H9 (cell line): ENCODE measurements around the gene YDJC. TPM values are rescaled to one million over a fixed set of nuclear protein-coding genes. Genes with fewer than 3 reads are reported as not detected.

Source experiments
- DNase-seq: peaks from one replicate; pipeline ENCODE4 v3.0.0-alpha.2; 2017
- H2AFZ ChIP-seq: one replicate; pipeline ENCODE4 v1.6.1; 2013; ENCODE audit warnings: mild to moderate bottlenecking, low read length, control low read depth, moderate library complexity
- H2AK5ac ChIP-seq: 2 replicates; pipeline ENCODE4 v1.6.1; 2013; ENCODE audit warnings: low read length, control low read depth, mixed read lengths; ENCODE audit not compliant: insufficient read length
- H2BK120ac ChIP-seq: one replicate; pipeline ENCODE4 v1.6.1; 2013; ENCODE audit warnings: low read depth, mild to moderate bottlenecking, low read length, control low read depth, inconsistent platforms; ENCODE audit not compliant: poor library complexity, severe bottlenecking
- H2BK12ac ChIP-seq: 2 replicates; pipeline ENCODE4 v1.6.1; 2013; ENCODE audit warnings: low read length, control low read depth, mixed read lengths, low read depth; ENCODE audit not compliant: insufficient read length
- H2BK15ac ChIP-seq: 2 replicates; pipeline ENCODE4 v1.6.1; 2013; ENCODE audit warnings: low read depth, low read length, control low read depth
- H2BK20ac ChIP-seq: one replicate; pipeline ENCODE4 v1.6.1; 2013; ENCODE audit warnings: low read depth, mild to moderate bottlenecking, low read length, control low read depth, inconsistent platforms; ENCODE audit not compliant: poor library complexity, severe bottlenecking
- H2BK5ac ChIP-seq: 2 replicates; pipeline ENCODE4 v1.6.1; 2013; ENCODE audit warnings: low read length, control low read depth, mixed read lengths; ENCODE audit not compliant: insufficient read length
- H3K14ac ChIP-seq: 2 replicates; pipeline ENCODE4 v1.6.1; 2013; ENCODE audit warnings: low read length, control low read depth; ENCODE audit not compliant: insufficient read depth
- H3K18ac ChIP-seq: 2 replicates; pipeline ENCODE4 v1.6.1; 2013; ENCODE audit warnings: low read depth, mild to moderate bottlenecking, mixed read lengths, low read length, control low read depth; ENCODE audit not compliant: insufficient read length
- H3K23ac ChIP-seq: 2 replicates; pipeline ENCODE4 v1.6.1; 2013; ENCODE audit warnings: low read length, control low read depth, mixed read lengths, low read depth; ENCODE audit not compliant: insufficient read length
- H3K23me2 ChIP-seq: 2 replicates; pipeline ENCODE4 v1.6.1; 2013; ENCODE audit warnings: low read depth, mild to moderate bottlenecking, mixed read lengths, low read length, control low read depth; ENCODE audit not compliant: insufficient read length, poor library complexity, severe bottlenecking
- H3K27ac ChIP-seq: 2 replicates; pipeline ENCODE4 v1.5.1; 2013; ENCODE audit warnings: low read length, control low read depth, mixed read lengths, low read depth; ENCODE audit not compliant: insufficient read length
- H3K27me3 ChIP-seq: 2 replicates; pipeline ENCODE4 v1.6.1; 2013; ENCODE audit warnings: low read length, control low read depth, inconsistent platforms; ENCODE audit not compliant: insufficient read depth
- H3K4ac ChIP-seq: 2 replicates; pipeline ENCODE4 v1.6.1; 2013; ENCODE audit warnings: low read depth, mild to moderate bottlenecking, control low read depth, inconsistent platforms, low read length, moderate library complexity
- H3K4me1 ChIP-seq: 2 replicates; pipeline ENCODE4 v1.6.1; 2013; ENCODE audit warnings: low read length, control low read depth, inconsistent platforms; ENCODE audit not compliant: insufficient read depth
- H3K4me2 ChIP-seq: 2 replicates; pipeline ENCODE4 v1.6.1; 2013; ENCODE audit warnings: low read length, control low read depth, mixed read lengths; ENCODE audit not compliant: insufficient read length, insufficient read depth
- H3K56ac ChIP-seq: 2 replicates; pipeline ENCODE4 v1.6.1; 2013; ENCODE audit warnings: low read depth, mild to moderate bottlenecking, mixed read lengths, low read length, control low read depth; ENCODE audit not compliant: insufficient read length
- H3K79me1 ChIP-seq: 2 replicates; pipeline ENCODE4 v1.6.1; 2013; ENCODE audit warnings: low read depth, mild to moderate bottlenecking, moderate library complexity, low read length, control low read depth, inconsistent platforms; ENCODE audit not compliant: insufficient read depth, poor library complexity, severe bottlenecking
- H3K79me2 ChIP-seq: 2 replicates; pipeline ENCODE4 v1.6.1; 2013; ENCODE audit warnings: low read length, control low read depth, inconsistent platforms; ENCODE audit not compliant: insufficient read depth
- H3K9ac ChIP-seq: 2 replicates; pipeline ENCODE4 v1.6.1; 2013; ENCODE audit warnings: low read length, control low read depth, mixed read lengths; ENCODE audit not compliant: insufficient read length; ENCODE audit errors: extremely low read depth
- H3K9me3 ChIP-seq: one replicate; pipeline ENCODE4 v1.6.1; 2013; ENCODE audit warnings: low read depth, low read length, inconsistent platforms; ENCODE audit not compliant: control insufficient read depth
- H3T11ph ChIP-seq: one replicate; pipeline ENCODE4 v1.6.1; 2013; ENCODE audit warnings: mild to moderate bottlenecking, low read length, control low read depth, inconsistent platforms
- H4K20me1 ChIP-seq: one replicate; pipeline ENCODE4 v1.6.1; 2013; ENCODE audit not compliant: control insufficient read depth, insufficient read length, insufficient read depth
- H4K5ac ChIP-seq: 2 replicates; pipeline ENCODE4 v1.6.1; 2013; ENCODE audit warnings: low read depth, mild to moderate bottlenecking, mixed read lengths, low read length, control low read depth; ENCODE audit not compliant: insufficient read length
- H4K8ac ChIP-seq: replicated peaks from 2 replicates; pipeline ENCODE4 v1.6.1; 2013; ENCODE audit warnings: low read length, control low read depth, mixed read lengths, low read depth; ENCODE audit not compliant: insufficient read length
- H4K91ac ChIP-seq: 2 replicates; pipeline ENCODE4 v1.6.1; 2013; ENCODE audit warnings: low read depth, mild to moderate bottlenecking, moderate library complexity, mixed read lengths, low read length, control low read depth; ENCODE audit not compliant: insufficient read length
- H3K27ac Mint-ChIP-seq, 3 experiments: 2 replicates in 2 of 3; 3 replicates in 1 of 3; pipeline ENCODE4 v1.8.0; 2020 to 2021; ENCODE audit warnings: mixed read lengths in 3 of 3, mild to moderate bottlenecking in 1 of 3, moderate library complexity in 1 of 3
- H3K27me3 Mint-ChIP-seq: 2 replicates; pipeline ENCODE4 v1.8.0; 2021; ENCODE audit warnings: low read depth, mild to moderate bottlenecking, moderate library complexity, mixed read lengths
- H3K36me3 Mint-ChIP-seq, 3 experiments: 2 replicates in 2 of 3; 3 replicates in 1 of 3; pipeline ENCODE4 v1.8.0; 2020 to 2021; ENCODE audit warnings: low read depth in 3 of 3, mixed read lengths in 3 of 3; ENCODE audit not compliant: insufficient read depth in 1 of 3
- H3K4me1 Mint-ChIP-seq, 2 experiments: 2 replicates each; pipeline ENCODE4 v1.8.0; 2020; ENCODE audit warnings: mixed read lengths in 2 of 2
- H3K4me3 Mint-ChIP-seq, 2 experiments: 2 replicates in 1 of 2; 3 replicates in 1 of 2; pipeline ENCODE4 v1.8.0; 2020 to 2021; ENCODE audit warnings: mild to moderate bottlenecking in 2 of 2, mixed read lengths in 2 of 2, moderate library complexity in 1 of 2
- H3K9me3 Mint-ChIP-seq, 2 experiments: 2 replicates in 1 of 2; 3 replicates in 1 of 2; pipeline ENCODE4 v1.8.0; 2020; ENCODE audit warnings: mild to moderate bottlenecking in 2 of 2, mixed read lengths in 2 of 2, moderate library complexity in 1 of 2
- WGBS: extraction: QIAGEN DNeasy Blood & Tissue Kit; methylation state at CpG from one replicate; pipeline ENCODE4 v1.1.7; 2013; ENCODE audit warnings: missing lambda C conversion rate, low lambda C conversion rate, mixed read lengths; ENCODE audit not compliant: insufficient read length; ENCODE audit errors: extremely low coverage; 5-methylcytosine and 5-hydroxymethylcytosine counted together
- total RNA-seq: library from RNA; stranded (reverse); gene quantifications from 2 replicates; pipeline ENCODE4 v1.2.1, GENCODE V29; 2021
- TF ChIP-seq, protein P1 (sequence below): fragments of 200-600 bp; sonication (generic); conservative IDR thresholded peaks from 3 replicates; pipeline ENCODE4 v1.8.0; 2021; ENCODE audit warnings: antibody characterized with exemption, mild to moderate bottlenecking

The YDJC gene
- total RNA-seq, 1 experiment from 2014 or later, result 30.2 TPM

DNA sequence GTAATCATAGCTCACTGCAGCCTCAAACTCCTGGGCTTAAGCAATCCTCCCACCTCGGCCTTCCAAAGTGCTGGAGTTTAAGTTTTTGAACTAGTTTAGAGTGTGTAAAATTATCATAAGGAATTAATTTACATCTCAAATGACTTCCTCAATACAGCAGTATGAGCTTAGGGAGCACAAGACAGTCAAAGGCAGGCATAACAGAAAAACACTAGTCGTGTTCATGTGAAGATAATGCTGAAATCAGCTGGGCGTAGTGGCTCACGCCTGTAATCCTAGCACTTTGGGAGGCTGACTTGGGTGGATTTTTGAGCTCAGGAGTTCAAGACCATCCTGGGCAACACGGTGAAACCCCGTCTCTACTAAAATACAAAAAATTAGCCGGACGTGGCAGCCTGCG lies 25.8 kb downstream of the YDJC start:
- WGBS, result no CpG with 5 or more reads among the region's 9 CpGs
- H3K4me1 Mint-ChIP-seq, result peaks cover 3% of the 10 kb centered on the region in 2 experiments
- Histone ChIP-seq H3K18ac (no peak overlapping the region), H4K20me1 (peaks cover 2% of the 10 kb centered on the region), H3K9me3 (no peaks in the 10 kb centered on the region), H3K27ac (no peak overlapping the region), H3K56ac (no peak overlapping the region), H4K91ac (no peak overlapping the region), H2BK120ac (no peak overlapping the region), H2BK15ac (no peak overlapping the region), H3K79me1 (peaks cover 9% of the 10 kb centered on the region), H3T11ph (no peak overlapping the region), H4K5ac (no peak overlapping the region), H3K27me3 (no peaks in the 10 kb centered on the region), H2BK5ac (no peak overlapping the region), H2BK20ac (no peak overlapping the region), H3K4ac (no peak overlapping the region), H2AK5ac (no peak overlapping the region), H2BK12ac (no peak overlapping the region), H4K8ac (no peak overlapping the region), H2AFZ (no peak overlapping the region), H3K23ac (no peak overlapping the region), H3K4me1 (no peaks in the 10 kb centered on the region), H3K14ac (no peak overlapping the region), H3K23me2 (peaks cover 3% of the 10 kb centered on the region), H3K79me2 (peaks cover 16% of the 10 kb centered on the region; the same call in 1 of the 2 replicates), H3K4me2 (no peak overlapping the region), H3K9ac (no peak overlapping the region)
- H3K27me3 Mint-ChIP-seq, result no peaks in the 10 kb centered on the region
- TF ChIP-seq, protein P1, sequence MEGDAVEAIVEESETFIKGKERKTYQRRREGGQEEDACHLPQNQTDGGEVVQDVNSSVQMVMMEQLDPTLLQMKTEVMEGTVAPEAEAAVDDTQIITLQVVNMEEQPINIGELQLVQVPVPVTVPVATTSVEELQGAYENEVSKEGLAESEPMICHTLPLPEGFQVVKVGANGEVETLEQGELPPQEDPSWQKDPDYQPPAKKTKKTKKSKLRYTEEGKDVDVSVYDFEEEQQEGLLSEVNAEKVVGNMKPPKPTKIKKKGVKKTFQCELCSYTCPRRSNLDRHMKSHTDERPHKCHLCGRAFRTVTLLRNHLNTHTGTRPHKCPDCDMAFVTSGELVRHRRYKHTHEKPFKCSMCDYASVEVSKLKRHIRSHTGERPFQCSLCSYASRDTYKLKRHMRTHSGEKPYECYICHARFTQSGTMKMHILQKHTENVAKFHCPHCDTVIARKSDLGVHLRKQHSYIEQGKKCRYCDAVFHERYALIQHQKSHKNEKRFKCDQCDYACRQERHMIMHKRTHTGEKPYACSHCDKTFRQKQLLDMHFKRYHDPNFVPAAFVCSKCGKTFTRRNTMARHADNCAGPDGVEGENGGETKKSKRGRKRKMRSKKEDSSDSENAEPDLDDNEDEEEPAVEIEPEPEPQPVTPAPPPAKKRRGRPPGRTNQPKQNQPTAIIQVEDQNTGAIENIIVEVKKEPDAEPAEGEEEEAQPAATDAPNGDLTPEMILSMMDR, result no peak
- H3K27ac Mint-ChIP-seq, result no peak overlapping the region
- peaks cover 8 to 23% (median 14%) of the 10 kb centered on the region in 3 experiments; a peak in 6 of 7 replicates for H3K36me3 Mint-ChIP-seq
- no peaks in the 10 kb centered on the region for H3K9me3 Mint-ChIP-seq
- H3K4me3 Mint-ChIP-seq, result no peak overlapping the region
- no peak for DNase-seq
